K562 (cell line): Measurements from ENCODE around the gene DOCK7. TPM values are rescaled to one million over a fixed set of nuclear protein-coding genes. Genes with fewer than 3 reads are reported as not detected.

Experiments used
- ATAC-seq: fragments of 200-7000 bp; cut with Tn5 transposase; 3 replicates; pipeline ENCODE4 v1.9.1; 2020; ENCODE audit warnings: moderate library complexity
- BruUV-seq: library from RNA; stranded (reverse); fragments of 400-500 nt; replicated peaks from 2 replicates; lab custom pipeline; 2021; lab: Mats Ljungman, UMichigan
- CTCF ChIA-PET: fragments of 300-600 bp; formaldehyde crosslinking; extraction: SDS; loops from one replicate; lab custom pipeline; 2021; ENCODE audit warnings: low intra/inter-chr PET ratio; lab: Yijun Ruan, JAX
- POLR2A ChIA-PET: fragments of 300-600, 350-650 bp; sonication (Branson Sonifier 250); formaldehyde crosslinking; extraction: SDS; loops from one replicate; lab custom pipeline; 2021; ENCODE audit warnings: antibody characterized with exemption, inconsistent platforms; lab: Yijun Ruan, JAX
- DNase-seq, 4 experiments: peaks; one replicate each; pipeline versions ENCODE4 v3.0.0 to v3.0.0-alpha.2; 2011 to 2018; ENCODE audit warnings: low spot score in 3 of 4, mixed read lengths in 3 of 4; ENCODE audit errors: extremely low read depth in 1 of 4
- FAIRE-seq: peaks from 2 replicates; lab custom pipeline; 2011; peaks lifted over from hg19 to GRCh38; lab: Jason Lieb, UNC
- H2AFZ ChIP-seq: 2 replicates; pipeline ENCODE4 v1.6.0; 2011; ENCODE audit warnings: low read depth, low read length, control low read depth, inconsistent platforms
- H3K27ac ChIP-seq: fragments of 200-600 bp; 3 replicates; pipeline ENCODE4 v1.8.0; 2011; ENCODE audit warnings: low read depth, mild to moderate bottlenecking, control low read depth, inconsistent platforms, low read length, moderate library complexity, mixed read lengths; ENCODE audit errors: extremely low read depth
- H3K27me3 ChIP-seq, 2 experiments: fragments of 300-600 bp in 1 of 2; 2 replicates in 1 of 2; 3 replicates in 1 of 2; pipeline versions ENCODE4 v1.6.0 to v1.8.0; 2011; ENCODE audit warnings: inconsistent platforms in 2 of 2, low read length in 2 of 2, mild to moderate bottlenecking in 1 of 2, mixed read lengths in 1 of 2, moderate library complexity in 1 of 2; ENCODE audit not compliant: control insufficient read depth in 2 of 2, insufficient read depth in 2 of 2
- H3K36me3 ChIP-seq: fragments of 300-600 bp; 3 replicates; pipeline ENCODE4 v1.8.0; 2011; ENCODE audit warnings: mild to moderate bottlenecking, low read length, inconsistent platforms; ENCODE audit not compliant: control insufficient read depth, insufficient read depth
- H3K4me1 ChIP-seq, 2 experiments: fragments of 200-600 bp in 1 of 2; replicated peaks in 1 of 2; 2 replicates in 1 of 2; 3 replicates in 1 of 2; pipeline versions ENCODE4 v1.5.1 to v1.8.0; 2011; ENCODE audit warnings: inconsistent platforms in 2 of 2, low read length in 2 of 2, mild to moderate bottlenecking in 1 of 2, mixed read lengths in 1 of 2, moderate library complexity in 1 of 2; ENCODE audit not compliant: control insufficient read depth in 2 of 2, insufficient read depth in 2 of 2
- H3K4me2 ChIP-seq: 2 replicates; pipeline ENCODE4 v1.6.1; 2011; ENCODE audit warnings: low read length, control low read depth, inconsistent platforms, mixed read lengths; ENCODE audit not compliant: insufficient read depth
- H3K4me3 ChIP-seq: fragments of 200-600 bp; sonication (generic), shearing (Covaris generic); 2 replicates; pipeline ENCODE4 v1.5.1; 2016; ENCODE audit warnings: control low read depth, inconsistent platforms
- H3K79me2 ChIP-seq: fragments of 200-600 bp; 3 replicates; pipeline ENCODE4 v1.8.0; 2011; ENCODE audit warnings: low read length, inconsistent platforms; ENCODE audit not compliant: control insufficient read depth, insufficient read depth
- H3K9ac ChIP-seq, 2 experiments: 2 replicates each; pipeline versions ENCODE4 v1.6.0 to v1.6.1; 2011; ENCODE audit warnings: low read depth in 2 of 2, low read length in 2 of 2, control low read depth in 1 of 2, inconsistent platforms in 1 of 2, mild to moderate bottlenecking in 1 of 2, mixed read lengths in 1 of 2; ENCODE audit not compliant: insufficient read depth in 1 of 2
- H3K9me1 ChIP-seq: one replicate; pipeline ENCODE4 v1.6.0; 2011; ENCODE audit warnings: inconsistent platforms, mild to moderate bottlenecking, low read length, moderate library complexity; ENCODE audit not compliant: control insufficient read depth, insufficient read depth
- H3K9me3 ChIP-seq: replicated peaks from 2 replicates; pipeline ENCODE4 v1.5.1; 2011; ENCODE audit warnings: low read depth, low read length, inconsistent platforms; ENCODE audit not compliant: control insufficient read depth, insufficient read depth
- H4K20me1 ChIP-seq: replicated peaks from 2 replicates; pipeline ENCODE4 v1.6.1; 2011; ENCODE audit warnings: low read length, inconsistent platforms, mixed read lengths; ENCODE audit not compliant: control insufficient read depth, insufficient read depth
- EP400 ChIP-seq: fragments of 450-650 bp; IDR thresholded peaks from 2 replicates; pipeline ENCODE4 v1.6.1; 2017; ENCODE audit warnings: antibody characterized with exemption, mild to moderate bottlenecking, moderate library complexity
- MYNN ChIP-seq, 2 experiments: sonication (generic); formaldehyde crosslinking in 1 of 2; IDR thresholded peaks; 2 replicates each; pipeline versions ENCODE4 v1.5.0 to v1.6.1; 2016 to 2020; ENCODE audit warnings: antibody characterized with exemption in 1 of 2, missing genetic modification reagents in 1 of 2
- SMAD3 ChIP-seq: fragments of 450-650 bp; formaldehyde crosslinking; conservative IDR thresholded peaks from 2 replicates; pipeline ENCODE4 v1.4.0; 2020; ENCODE audit warnings: mild to moderate bottlenecking
- SRF ChIP-seq, 2 experiments: fragments of 250-450, 450-650 bp in 1 of 2; sonication (Bioruptor Pico) in 1 of 2; sonication (generic) in 1 of 2; formaldehyde crosslinking; IDR thresholded peaks; 2 replicates each; pipeline versions ENCODE4 v1.5.0 to v1.5.1; 2020 to 2022; ENCODE audit warnings: mild to moderate bottlenecking in 1 of 2, missing genetic modification reagents in 1 of 2
- ZFP30 ChIP-seq: fragments of 250-450 bp; sonication (Bioruptor Pico); IDR thresholded peaks from 2 replicates; pipeline ENCODE4 v1.8.0; 2022; ENCODE audit warnings: moderate library complexity, mild to moderate bottlenecking, inconsistent platforms, borderline replicate concordance
- WGBS: fragments of 100-300 bp; shearing (Covaris generic); methylation state at CpG from one replicate; pipeline ENCODE4 v1.1.6; 2016; ENCODE audit warnings: low coverage, mixed read lengths; ENCODE audit not compliant: insufficient coverage; ENCODE audit errors: missing lambda C conversion rate; 5-methylcytosine and 5-hydroxymethylcytosine counted together
- in situ Hi-C: fragments of 300-500 bp; cut with MboI; formaldehyde crosslinking; loops from 4 replicates; pipeline ENCODE4 v1.15.0; 2018; ENCODE audit warnings: inconsistent platforms, mixed read lengths
- intact Hi-C: fragments of 100-400 bp; cut with micrococcal nuclease; formaldehyde crosslinking; loops from 2 replicates; pipeline ENCODE4 v1.14.2; 2022
- polyA plus RNA-seq, 8 experiments: library from polyadenylated mRNA; depleted of rRNA in 4 of 8; stranded (reverse) in 5 of 8; unstranded in 3 of 8; fragments of >200 nt; fragmentation: Nextera tagmentation in 2 of 8; fragmentation: Illumina TruSeq in 1 of 8; extraction: Ambion mirVana in 2 of 8; extraction: Trizol in 1 of 8; gene quantifications; 2 replicates each; pipeline versions ENCODE4 v1.2.1 to v1.2.3, GENCODE V29; 2011 to 2014; ENCODE audit warnings: inconsistent platforms in 1 of 8, missing spikeins in 1 of 8
- total RNA-seq, 7 experiments: library from RNA; depleted of rRNA in 6 of 7; stranded (reverse); fragments of >200 nt in 6 of 7; fragmentation: Illumina TruSeq in 2 of 7; extraction: Trizol in 2 of 7; gene quantifications; 2 replicates each; pipeline versions ENCODE4 v1.2.1 to v1.2.3, GENCODE V29; 2011 to 2021; ENCODE audit warnings: low replicate concordance in 1 of 7
- TF ChIP-seq, protein P1 (sequence below), 3 experiments: fragments of 200-800 bp in 1 of 3; sonication (Bioruptor generic) in 1 of 3; sonication (generic) in 1 of 3; formaldehyde crosslinking in 1 of 3; IDR thresholded peaks; 2 replicates each; pipeline versions ENCODE4 v1.6.1 to v1.8.0; 2016 to 2022; ENCODE audit warnings: mild to moderate bottlenecking in 2 of 3, missing compliant biosample characterization in 2 of 3, missing genetic modification characterization in 2 of 3, missing genetic modification reagents in 1 of 3

DOCK7 gene
- total and polyA plus RNA-seq, 9 of the 15 experiments (the other 6 are each of a cell fraction or from before 2014, with no cell fraction given), result 4.9 to 35.1 (median 12.6) TPM

DNA sequence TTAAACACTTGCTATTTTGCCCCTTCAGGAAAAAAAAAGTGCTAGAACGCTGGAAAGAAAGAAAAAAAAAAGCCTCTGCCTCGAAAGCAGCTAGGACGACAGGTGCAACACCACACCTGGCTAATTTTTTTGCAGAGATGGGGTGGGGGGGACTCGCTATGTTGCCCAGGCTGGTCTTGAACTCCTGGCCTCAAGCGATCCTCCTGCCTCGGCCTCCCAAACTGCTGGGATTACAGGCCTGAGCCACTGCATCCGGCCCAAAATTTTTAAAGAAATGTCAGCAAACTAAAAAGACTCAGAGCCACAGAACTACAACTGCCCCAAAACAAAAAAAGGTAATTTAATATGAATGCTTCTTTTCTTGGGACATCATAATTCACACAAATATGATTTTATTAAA lies 1.4 kb downstream of the DOCK7 start:
- Histone ChIP-seq H4K20me1 (no peaks in the 10 kb centered on the region), H3K36me3 (no peaks in the 10 kb centered on the region), H3K79me2 (peaks cover 16% of the 10 kb centered on the region; the same call in 2 of the 3 replicates), H3K4me3 (peak overlapping the region; percentile 76; the same call in 1 of the 2 replicates), H3K4me1 (peaks cover 23 to 32% of the 10 kb centered on the region in 2 experiments; a peak in 4 of 5 replicates), H3K27ac (no peak overlapping the region), H3K9me1 (no peaks in the 10 kb centered on the region), H3K27me3 (no peaks in the 10 kb centered on the region), H3K9ac (peak overlapping the region in 1 of 2 experiments; percentile 73; a peak in 1 of 4 replicates), H3K4me2 (no peak overlapping the region), H3K9me3 (no peaks in the 10 kb centered on the region), H2AFZ (no peak overlapping the region)
- TF ChIP-seq SMAD3 (CRISPR knock-in tag) (no peak), SRF (CRISPR knock-in tag; IDR thresholded peaks at IDR 0.05) (no peak), EP400 (no peak), MYNN (IDR thresholded peaks at IDR 0.05) (no peak), MYNN (CRISPR knock-in tag; IDR thresholded peaks at IDR 0.05) (no peak), ZFP30 (CRISPR knock-in tag) (no peak)
- TF ChIP-seq, protein P1, sequence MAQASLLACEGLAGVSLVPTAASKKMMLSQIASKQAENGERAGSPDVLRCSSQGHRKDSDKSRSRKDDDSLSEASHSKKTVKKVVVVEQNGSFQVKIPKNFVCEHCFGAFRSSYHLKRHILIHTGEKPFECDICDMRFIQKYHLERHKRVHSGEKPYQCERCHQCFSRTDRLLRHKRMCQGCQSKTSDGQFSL (CRISPR knock-in tag; IDR thresholded peaks at IDR 0.05), result no peak
- TF ChIP-seq, protein P1 (tag; IDR thresholded peaks at IDR 0.05), result no peak
- in situ Hi-C loops (no loop called here), intact Hi-C loops (loop anchor here (10.0 kb wide), 1 partner anchor 48 kb away; no protein-coding TSS in a partner anchor)
- CTCF ChIA-PET, result no interaction called here
- POLR2A ChIA-PET, result interaction anchor here (0.6 kb wide), 2 partner anchors 24 to 251 kb away, joined by 3 read pairs; no protein-coding TSS in a partner anchor
- 79% methylated on average over 7 of the region's 7 CpGs for WGBS
- no peak for DNase-seq
- ATAC-seq, result no peak
- FAIRE-seq, result no peak
- no TSS peak for BruUV-seq
